ENCODE results near the gene MRPL24.
"Not testable (repeated sequence)": the region's sequence is repeated elsewhere in the genome, so short reads cannot be mapped to it uniquely, and the experiment has no call there.

Gene MRPL24

GRCh38 chr1:156760092-156760795 lies 19.4 kb upstream of the MRPL24 start:
- no peak for DNase-seq (ENCODE audit: low read depth)

DNA sequence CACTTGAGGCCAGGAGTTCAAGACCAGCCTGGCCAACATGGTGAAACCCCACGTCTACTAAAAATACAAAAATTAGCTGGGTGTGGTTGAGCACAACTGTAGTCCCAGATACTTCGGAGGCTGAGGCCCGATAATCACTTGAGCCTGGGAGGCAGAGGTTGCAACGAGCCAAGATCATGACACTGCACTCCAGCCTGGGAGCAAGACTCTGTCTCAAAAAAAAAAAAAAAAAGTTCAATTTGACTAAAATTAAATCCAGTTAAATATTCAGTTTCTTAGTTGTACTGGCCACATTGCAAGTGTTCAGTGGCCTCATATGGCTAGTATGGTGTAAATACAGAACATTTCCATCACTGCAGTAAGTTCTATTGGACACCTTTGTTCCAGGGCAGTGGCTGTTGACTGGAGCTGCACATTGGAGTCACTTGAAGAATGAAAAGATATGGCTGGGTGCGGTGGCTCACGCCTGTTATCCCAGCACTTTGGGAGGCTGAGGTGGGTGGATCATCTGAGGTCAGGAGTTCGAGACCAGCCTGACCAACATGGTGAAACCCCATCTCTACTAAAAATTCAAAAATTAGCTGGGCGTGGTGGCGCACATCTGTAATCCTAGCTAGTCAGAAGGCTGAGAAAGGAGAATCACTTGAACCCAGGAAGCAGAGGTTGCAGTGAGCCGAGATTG lies 16.8 kb upstream of the MRPL24 start:
- DNase-seq (ENCODE audit: low read depth): not testable (repeated sequence)

DNA sequence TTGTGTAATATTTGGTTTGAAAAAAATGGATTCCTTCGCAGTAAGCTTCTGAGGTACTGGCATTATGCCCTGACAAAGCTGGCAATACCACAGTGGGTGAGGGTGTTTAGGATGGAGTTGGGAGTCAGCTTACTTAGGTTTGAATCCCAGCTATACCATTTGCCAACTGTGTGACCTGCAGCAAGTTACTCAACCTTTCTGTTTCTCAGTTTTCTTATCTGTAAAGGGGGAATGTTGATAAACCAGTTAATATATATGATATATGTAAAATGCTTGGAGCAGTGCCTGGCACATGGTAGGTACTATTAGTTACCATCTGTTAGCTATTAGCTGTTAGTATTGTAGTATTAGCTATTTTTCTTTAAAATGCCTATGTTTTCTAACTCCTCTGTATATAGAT lies 15.5 kb upstream of the MRPL24 start:
- DNase-seq (ENCODE audit: low read depth): no peak

DNA sequence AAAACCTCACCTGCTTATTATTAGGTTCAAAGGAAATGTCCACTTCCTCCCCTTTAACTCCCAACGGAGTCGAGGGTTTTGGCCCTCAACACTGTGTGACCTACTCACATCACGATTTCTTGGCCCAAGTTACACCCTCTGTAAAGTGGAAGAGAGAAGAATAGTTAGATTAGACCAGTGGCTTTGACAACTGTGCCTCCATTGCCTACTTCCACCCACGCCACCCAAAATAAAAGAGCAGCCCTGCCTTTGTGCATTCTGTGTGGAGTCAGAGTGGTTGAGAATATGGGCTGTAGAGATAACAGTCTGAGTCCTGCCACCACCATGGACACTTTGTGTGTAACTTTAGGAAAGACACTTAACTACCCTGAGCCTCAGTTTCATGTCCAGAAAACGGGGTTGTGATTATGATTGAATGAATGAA lies 14.7 kb upstream of the MRPL24 start:
- DNase-seq (ENCODE audit: low read depth): no peak

DNA sequence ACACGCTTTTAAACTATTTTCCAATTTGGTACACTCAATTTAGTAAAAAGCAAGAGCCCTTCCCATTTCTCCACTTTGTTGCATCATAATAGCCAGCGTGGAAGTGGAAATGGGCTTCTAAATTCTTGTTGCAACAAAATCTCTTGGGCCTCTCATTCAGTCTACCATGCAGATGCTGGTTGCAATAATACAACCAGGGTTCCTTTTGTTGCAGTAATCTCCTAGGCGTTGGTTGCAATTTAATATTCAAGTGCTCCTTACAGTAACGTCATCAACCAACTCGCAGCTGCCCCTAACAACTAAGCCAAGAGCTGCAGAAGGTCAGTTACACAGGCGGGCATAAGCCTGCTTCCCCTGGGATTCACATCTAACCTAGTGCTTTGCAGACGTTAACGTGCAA lies 13.3 kb upstream of the MRPL24 start:
- DNase-seq (ENCODE audit: low read depth): no peak

- no peak for DNase-seq (ENCODE audit: low read depth)
These were observed 12.1 kb upstream of the MRPL24 start for GRCh38 chr1:156752843-156753482.

- peak; percentile 89 for DNase-seq (ENCODE audit: low read depth)
These were observed 11.0 kb upstream of the MRPL24 start for GRCh38 chr1:156751757-156752481.

GRCh38 chr1:156751451-156751756 lies 10.5 kb upstream of the MRPL24 start, which contains the start of gene HDGF:
TSS of gene HDGF (minus strand) at chr1:156751675. CDS start at chr1:156751429, 246 bp downstream.
- no peak for DNase-seq (ENCODE audit: low read depth)

DNA sequence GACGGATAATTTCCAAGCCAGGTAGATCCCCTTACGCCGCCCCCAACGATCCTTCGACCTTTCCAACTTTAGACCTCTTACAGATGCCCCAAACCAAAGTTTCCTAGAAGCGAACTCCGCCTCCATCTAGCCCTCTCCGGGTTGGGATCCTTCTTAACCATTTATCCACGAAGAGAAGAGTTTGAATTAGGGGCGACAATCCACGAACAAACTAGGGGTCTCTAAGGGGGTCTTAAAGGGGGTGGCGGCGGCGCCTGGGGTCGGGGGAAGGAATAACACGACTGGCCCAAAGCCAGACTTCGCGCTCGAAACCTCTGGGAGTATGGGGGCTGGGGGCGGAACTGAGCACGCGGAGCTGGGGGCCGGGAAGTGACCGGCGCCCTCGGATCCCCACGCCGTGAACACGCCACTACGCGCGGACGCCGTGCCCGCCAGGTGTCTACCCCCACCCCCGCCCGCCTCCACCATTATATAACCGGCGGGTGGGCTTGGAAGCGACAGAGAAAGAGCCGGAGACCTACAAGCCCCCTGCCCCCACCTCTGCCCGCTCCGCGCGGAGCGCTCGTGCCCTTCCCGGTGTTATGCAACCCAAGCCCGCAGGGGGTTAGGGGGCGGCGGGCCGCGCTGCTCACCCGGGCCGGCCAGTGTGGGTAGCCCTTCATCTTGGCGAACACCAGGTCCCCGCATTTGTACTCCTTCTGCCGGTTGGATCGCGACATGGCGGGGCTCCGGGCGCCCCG lies 10.0 kb upstream of the MRPL24 start:
- no peak for DNase-seq (ENCODE audit: low read depth)

- DNase-seq (ENCODE audit: low read depth): no peak
These were observed 9.3 kb upstream of the MRPL24 start for GRCh38 chr1:156750191-156750672.

GRCh38 chr1:156749419-156750118 lies 8.7 kb upstream of the MRPL24 start:
- DNase-seq (ENCODE audit: low read depth): no peak

- DNase-seq (ENCODE audit: low read depth): no peak
These were observed 8.0 kb upstream of the MRPL24 start for GRCh38 chr1:156748670-156749418.

- DNase-seq (ENCODE audit: low read depth): no peak
These were observed 7.1 kb upstream of the MRPL24 start for GRCh38 chr1:156747742-156748669.

- DNase-seq (ENCODE audit: low read depth): peak; percentile 92
These were observed 6.1 kb upstream of the MRPL24 start for GRCh38 chr1:156746728-156747631.

DNA sequence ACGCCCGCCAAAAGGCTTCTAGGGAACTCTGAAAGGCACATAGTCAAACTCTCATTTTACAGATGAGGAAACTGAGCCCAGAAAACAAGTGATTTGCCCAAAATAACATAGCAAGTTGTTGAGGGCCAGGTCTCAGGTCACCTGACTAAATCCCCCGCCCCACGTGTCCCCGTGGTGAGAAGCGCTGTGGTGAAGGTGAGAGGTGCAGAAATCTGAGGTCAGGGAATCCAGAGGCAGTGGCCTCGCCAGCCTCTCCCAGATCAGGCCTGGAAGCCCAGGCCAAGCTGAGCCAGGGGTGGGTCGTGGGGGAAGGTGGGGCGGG lies 5.5 kb upstream of the MRPL24 start:
- no peak for DNase-seq (ENCODE audit: low read depth)

GRCh38 chr1:156745881-156746280 lies 5.0 kb upstream of the MRPL24 start:
- no peak for DNase-seq (ENCODE audit: low read depth)

DNA sequence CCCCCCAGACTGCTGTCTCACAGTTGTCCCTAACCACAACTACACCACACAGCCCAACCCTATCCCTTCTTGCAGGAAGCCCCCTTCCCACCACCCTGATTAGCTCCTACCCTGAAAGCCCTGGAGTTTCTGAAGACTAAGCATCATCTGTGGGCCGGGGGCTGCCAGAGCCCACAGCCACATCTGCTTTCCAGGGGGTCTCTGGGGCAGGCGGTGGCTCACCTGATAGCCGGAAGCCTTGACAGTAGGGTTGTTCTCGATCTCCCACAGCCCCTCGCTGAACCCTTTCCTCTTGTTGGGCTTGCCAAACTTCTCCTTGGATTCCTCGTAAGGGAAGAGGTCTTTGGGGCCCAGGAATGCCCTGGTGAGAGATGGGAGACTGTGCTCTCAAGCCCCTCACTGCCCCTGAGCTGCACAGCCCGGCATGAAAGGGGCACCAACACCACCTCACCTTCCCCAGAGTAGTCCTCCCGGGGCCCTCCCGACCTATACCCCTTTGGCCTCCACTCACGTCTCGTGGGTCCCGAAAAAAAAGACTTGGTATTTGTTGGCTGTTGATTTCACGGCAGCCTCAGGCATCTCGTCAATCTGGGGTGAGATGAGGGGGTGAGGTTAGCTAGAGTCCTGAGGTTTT lies 4.0 kb upstream of the MRPL24 start:
- no peak for DNase-seq (ENCODE audit: low read depth)

DNA sequence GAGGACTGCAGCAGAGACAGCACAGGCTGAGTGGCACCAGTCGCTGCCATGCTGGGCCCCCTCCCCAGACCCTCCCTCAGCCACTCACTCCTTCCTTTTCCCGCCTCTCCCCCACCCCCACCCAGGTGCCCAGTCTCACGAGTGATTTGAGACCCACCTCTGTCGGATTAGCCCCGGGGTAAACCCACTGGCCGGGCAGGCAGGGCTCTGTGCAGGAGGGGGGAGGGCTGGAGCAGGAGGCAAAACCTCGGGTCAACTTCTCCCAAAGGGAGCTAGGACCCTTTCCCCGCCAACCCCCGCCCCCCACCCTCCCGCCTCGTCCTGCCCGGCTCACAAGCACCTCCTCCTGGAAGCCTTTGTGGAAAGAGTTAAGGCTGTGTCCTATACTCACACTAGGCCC lies 3.5 kb upstream of the MRPL24 start:
- DNase-seq (ENCODE audit: low read depth): no peak

Measured in GM04504 (cell line).